A549 (cell line): ENCODE data around the gene GPX4. TPM values are rescaled to one million over a fixed set of nuclear protein-coding genes. Genes with fewer than 3 reads are reported as not detected.

Experiments
- ATAC-seq, 2 experiments: fragments of 200-7000 bp in 1 of 2; fragments of >200 bp in 1 of 2; cut with Nextera tagmentation in 1 of 2; cut with Tn5 transposase in 1 of 2; 3 replicates each; pipeline versions ENCODE4 v1.8.0 to v1.9.1; 2018 to 2020; ENCODE audit warnings: mild to moderate bottlenecking in 1 of 2, moderate library complexity in 1 of 2
- CTCF ChIA-PET: fragments of 300-600 bp; sonication (Branson Sonifier 250); formaldehyde crosslinking; extraction: SDS; loops from one replicate; lab custom pipeline; 2021; ENCODE audit warnings: antibody characterized with exemption, inconsistent platforms; lab: Yijun Ruan, JAX
- POLR2A ChIA-PET: fragments of 350-600 bp; formaldehyde crosslinking; extraction: SDS; loops from one replicate; lab custom pipeline; 2021; ENCODE audit warnings: antibody characterized with exemption, inconsistent platforms; lab: Yijun Ruan, JAX
- DNase-seq, 2 experiments: peaks; one replicate each; pipeline versions ENCODE4 v3.0.0 to v3.0.0-alpha.2; 2011 to 2016; ENCODE audit warnings: low read depth in 1 of 2, low spot score in 1 of 2
- FAIRE-seq: peaks from 2 replicates; lab custom pipeline; 2011; peaks lifted over from hg19 to GRCh38; lab: Jason Lieb, UNC
- H3K27ac ChIP-seq, 2 experiments: fragments of >200 bp; sonication (Bioruptor Twin); formaldehyde crosslinking; 3 replicates each; pipeline ENCODE4 v1.5.1; 2016 to 2017
- H3K4me1 ChIP-seq: fragments of >200 bp; sonication (Bioruptor Twin); formaldehyde crosslinking; 3 replicates; pipeline ENCODE4 v1.6.1; 2016
- H3K4me2 ChIP-seq: fragments of >200 bp; sonication (Bioruptor Twin); formaldehyde crosslinking; 3 replicates; pipeline ENCODE4 v1.6.1; 2016
- H3K4me3 ChIP-seq: fragments of >200 bp; sonication (Bioruptor Twin); formaldehyde crosslinking; 3 replicates; pipeline ENCODE4 v1.5.1; 2016
- H3K9me3 ChIP-seq: fragments of >200 bp; sonication (Bioruptor Twin); formaldehyde crosslinking; 3 replicates; pipeline ENCODE4 v1.6.1; 2016
- CBX8 ChIP-seq: fragments of 200-600 bp; sonication (generic); IDR thresholded peaks from 2 replicates; pipeline ENCODE4 v1.6.1; 2016
- CEBPB ChIP-seq, 2 experiments: fragments of >200 bp in 1 of 2; sonication (Bioruptor Twin) in 1 of 2; formaldehyde crosslinking in 1 of 2; IDR thresholded peaks; 2 replicates each; pipeline ENCODE4 v1.6.1; 2012 to 2016
- CTCF ChIP-seq: fragments of >200 bp; sonication (Bioruptor Twin); formaldehyde crosslinking; IDR thresholded peaks from 3 replicates; pipeline ENCODE4 v1.5.1; 2016
- EHMT2 ChIP-seq: fragments of 200-600 bp; sonication (generic); IDR thresholded peaks from 2 replicates; pipeline ENCODE4 v1.6.1; 2016; ENCODE audit warnings: antibody characterized with exemption, low read depth, mild to moderate bottlenecking, moderate library complexity
- FOXS1 ChIP-seq: fragments of 250-450 bp; sonication (Bioruptor Pico); IDR thresholded peaks from 2 replicates; pipeline ENCODE4 v1.5.0; 2020; ENCODE audit warnings: mild to moderate bottlenecking, moderate library complexity
- HES2 ChIP-seq: fragments of >200 bp; sonication (Bioruptor Twin); formaldehyde crosslinking; IDR thresholded peaks from 2 replicates; pipeline ENCODE4 v1.6.1; 2016
- HOXA7 ChIP-seq: fragments of 250-450 bp; sonication (Bioruptor Pico); IDR thresholded peaks from 2 replicates; pipeline ENCODE4 v1.5.0; 2020; ENCODE audit warnings: mild to moderate bottlenecking, moderate library complexity
- HOXB13 ChIP-seq: fragments of 250-450 bp; sonication (Bioruptor Pico); IDR thresholded peaks from 2 replicates; pipeline ENCODE4 v1.5.0; 2020; ENCODE audit warnings: low read depth, mild to moderate bottlenecking, moderate library complexity
- JUN ChIP-seq, 2 experiments: fragments of >200 bp; sonication (Bioruptor Twin); formaldehyde crosslinking; IDR thresholded peaks; 2 replicates in 1 of 2; 3 replicates in 1 of 2; pipeline ENCODE4 v1.6.1; 2016 to 2017
- KDM1A ChIP-seq: fragments of 200-600 bp; sonication (generic); IDR thresholded peaks from 2 replicates; pipeline ENCODE4 v1.6.1; 2016; ENCODE audit warnings: low read depth, mild to moderate bottlenecking
- PBX3 ChIP-seq: IDR thresholded peaks from 2 replicates; pipeline ENCODE4 v1.6.1; 2012
- POLR2A ChIP-seq: IDR thresholded peaks from 2 replicates; pipeline ENCODE4 v1.6.1; 2012; ENCODE audit warnings: mild to moderate bottlenecking, low read length
- RAD21 ChIP-seq, 2 experiments: fragments of >200 bp in 1 of 2; sonication (Bioruptor Twin) in 1 of 2; formaldehyde crosslinking in 1 of 2; IDR thresholded peaks in 1 of 2; conservative IDR thresholded peaks in 1 of 2; 2 replicates in 1 of 2; 3 replicates in 1 of 2; pipeline ENCODE4 v1.6.1; 2012 to 2018; ENCODE audit warnings: inconsistent platforms in 1 of 2
- RFX5 ChIP-seq: fragments of 450-650 bp; IDR thresholded peaks from 2 replicates; pipeline ENCODE4 v1.7.1; 2014; ENCODE audit warnings: antibody characterized with exemption, mild to moderate bottlenecking, moderate library complexity
- RNF2 ChIP-seq: fragments of 200-600 bp; sonication (generic); IDR thresholded peaks from 2 replicates; pipeline ENCODE4 v1.6.1; 2016; ENCODE audit warnings: low read depth, mild to moderate bottlenecking, antibody characterized with exemption, moderate library complexity, borderline replicate concordance
- SMC3 ChIP-seq: fragments of >200 bp; sonication (Bioruptor Twin); formaldehyde crosslinking; IDR thresholded peaks from 3 replicates; pipeline ENCODE4 v1.6.1; 2018; ENCODE audit warnings: inconsistent platforms
- TFCP2L1 ChIP-seq: fragments of 250-450 bp; sonication (Bioruptor Pico); IDR thresholded peaks from 2 replicates; pipeline ENCODE4 v1.5.0; 2021; ENCODE audit warnings: mild to moderate bottlenecking
- ZNF302 ChIP-seq: fragments of 250-450 bp; sonication (Bioruptor Pico); IDR thresholded peaks from 2 replicates; pipeline ENCODE4 v1.9.0; 2021; ENCODE audit warnings: inconsistent platforms, mild to moderate bottlenecking, moderate library complexity
- WGBS: methylation state at CpG from one replicate; pipeline ENCODE4 v1.1.6; 2017; ENCODE audit errors: missing lambda C conversion rate; 5-methylcytosine and 5-hydroxymethylcytosine counted together
- polyA plus RNA-seq, 4 experiments: library from polyadenylated mRNA; depleted of rRNA in 3 of 4; stranded (reverse); fragments of >200 nt; fragmentation: RNase III in 1 of 4; extraction: RNeasy Plus Mini Kit Qiagen cat#74134 plus additional on column Dnase treatment in 1 of 4; gene quantifications; 2 replicates in 3 of 4; 3 replicates in 1 of 4; pipeline ENCODE4 v1.2.3, GENCODE V29; 2011 to 2017

Gene GPX4
- polyA plus RNA-seq, 2 of the 4 experiments (the other 2 are of a cell fraction), result 248 to 394 TPM

- no peak for TF ChIP-seq CTCF
- TF ChIP-seq FOXS1 (CRISPR knock-in tag), result no peak
- no peak for TF ChIP-seq EHMT2
These were observed 29.8 kb upstream of the GPX4 start (continued) for GRCh38 chr19:1073956-1074517.

- 5% methylated on average over 9 of the region's 54 CpGs for WGBS
- H3K27ac ChIP-seq, result peak overlapping the region; percentile 96 to 99
- ChIA-PET CTCF (interaction anchor here (1.2 to 1.8 kb wide), 4 partner anchors 10 to 192 kb away, joined by 4 to 5 read pairs (median 4); no protein-coding TSS in a partner anchor), POLR2A (interaction anchor here (0.6 to 1.4 kb wide), 7 partner anchors 10 to 194 kb away, joined by 3 to 8 read pairs (median 3); partner anchors contain the start of gene POLR2E)
- FAIRE-seq (no peak), DNase-seq (peak; percentile 74), ATAC-seq (peak; percentile 76 to 80)
- peak overlapping the region; percentile 98 for H3K4me2 ChIP-seq
- peaks cover 13% of the 10 kb centered on the region for H3K4me1 ChIP-seq
- no peaks in the 10 kb centered on the region for H3K9me3 ChIP-seq
- H3K4me3 ChIP-seq, result peak overlapping the region; percentile 61
- TF ChIP-seq POLR2A, result peak; percentile 64
- TF ChIP-seq ZNF302 (CRISPR knock-in tag), result no peak
- TF ChIP-seq PBX3, result 0 out of 2 replicates have a peak, but pooled peaks have one; percentile 23
- TF ChIP-seq CBX8, result no peak
- no peak for TF ChIP-seq HOXB13
- no peak for TF ChIP-seq TFCP2L1 (CRISPR knock-in tag)
- TF ChIP-seq JUN (IDR thresholded peaks at IDR 0.05), result peak; percentile 38 to 56; a peak in 2 of 5 replicates
These were observed 29.1 kb upstream of the GPX4 start for GRCh38 chr19:1074544-1075283.

- Histone ChIP-seq H3K4me3 (no peak overlapping the region), H3K9me3 (no peaks in the 10 kb centered on the region), H3K27ac (peak overlapping the region in 1 of 2 experiments; percentile 99; a peak in 1 of 6 replicates), H3K4me2 (no peak overlapping the region), H3K4me1 (peaks cover 13% of the 10 kb centered on the region)
- TF ChIP-seq KDM1A (no peak), RNF2 (no peak), RAD21 (conservative IDR thresholded peaks at IDR 0.05 in 1 of 2, IDR thresholded peaks at IDR 0.05 in 1 of 2) (no peak), HOXB13 (no peak), SMC3 (no peak), POLR2A (no peak), ZNF302 (CRISPR knock-in tag) (no peak), HOXA7 (CRISPR knock-in tag) (no peak), CEBPB (IDR thresholded peaks at IDR 0.05) (no peak), RFX5 (no peak), HES2 (no peak)
- WGBS, result 89% methylated on average over 4 of the region's 4 CpGs
- DNase-seq, result no peak
- ATAC-seq, result no peak
- FAIRE-seq, result no peak
- ChIA-PET CTCF (interaction anchor here (1.0 to 1.8 kb wide), 5 partner anchors 9 to 118 kb away, joined by 3 to 5 read pairs (median 5); no protein-coding TSS in a partner anchor), POLR2A (no interaction called here)
These were observed 27.8 kb upstream of the GPX4 start for GRCh38 chr19:1076046-1076386.
